GM15510 (cell line): Measurements from ENCODE around the gene C12orf42.

ENCODE experiments used
- POLR2A ChIP-seq: IDR thresholded peaks from 3 replicates; pipeline ENCODE4 v1.6.1; 2011; ENCODE audit warnings: borderline replicate concordance; ENCODE audit not compliant: insufficient read length; ENCODE audit errors: extremely low read depth

The C12orf42 gene

GRCh38 chr12:103392722-103393121 lies 103.0 kb downstream of the C12orf42 start:
- no peak for TF ChIP-seq POLR2A

GRCh38 chr12:103391103-103391502 lies 104.7 kb downstream of the C12orf42 start:
- no peak for TF ChIP-seq POLR2A

- no peak for TF ChIP-seq POLR2A
These were observed 108.4 kb downstream of the C12orf42 start for GRCh38 chr12:103387385-103387784.

GRCh38 chr12:103386451-103386850 lies 109.3 kb downstream of the C12orf42 start:
- TF ChIP-seq POLR2A = no peak

- no peak for TF ChIP-seq POLR2A
These were observed 112.9 kb downstream of the C12orf42 start for GRCh38 chr12:103382736-103383346.

GRCh38 chr12:103382119-103382518 lies 113.6 kb downstream of the C12orf42 start:
- TF ChIP-seq POLR2A = no peak

GRCh38 chr12:103379670-103380069 lies 116.1 kb downstream of the C12orf42 start:
- TF ChIP-seq POLR2A = no peak

GRCh38 chr12:103373088-103373523 lies 122.7 kb downstream of the C12orf42 start:
- no peak for TF ChIP-seq POLR2A

GRCh38 chr12:103369929-103370328 lies 125.8 kb downstream of the C12orf42 start:
- TF ChIP-seq POLR2A = no peak

- TF ChIP-seq POLR2A = no peak
These were observed 127.6 kb downstream of the C12orf42 start for GRCh38 chr12:103368167-103368566.

- TF ChIP-seq POLR2A = no peak
These were observed 141.4 kb downstream of the C12orf42 start for GRCh38 chr12:103354403-103354802.

- TF ChIP-seq POLR2A = no peak
These were observed 141.9 kb downstream of the C12orf42 start for GRCh38 chr12:103353913-103354312.

- no peak for TF ChIP-seq POLR2A
These were observed 145.7 kb downstream of the C12orf42 start for GRCh38 chr12:103350116-103350515.

- no peak for TF ChIP-seq POLR2A
These were observed 146.8 kb downstream of the C12orf42 start for GRCh38 chr12:103348935-103349334.

- TF ChIP-seq POLR2A = no peak
These were observed 158.8 kb downstream of the C12orf42 start for GRCh38 chr12:103336940-103337339.

- no peak for TF ChIP-seq POLR2A
These were observed 161.3 kb downstream of the C12orf42 start for GRCh38 chr12:103334466-103334865.

GRCh38 chr12:103333676-103334075 lies 162.1 kb downstream of the C12orf42 start:
- no peak for TF ChIP-seq POLR2A
